Ovary (tissue), 9 donors: Measurements from ENCODE around the gene FBXL17. TPM values are rescaled to one million over a fixed set of nuclear protein-coding genes. Genes with fewer than 3 reads are reported as not detected.

ENCODE experiments used
- DNase-seq, 5 donors: peaks; one replicate each; pipeline ENCODE4 v3.0.0-alpha.2; 2019 to 2020
- H3K27ac ChIP-seq, 2 donors: fragments of 200-600 bp; one replicate each; pipeline versions ENCODE4 v1.5.1 to v1.8.0; 2019 to 2022
- H3K27me3 ChIP-seq: fragments of 200-600 bp; one replicate; pipeline ENCODE4 v1.8.0; 2022
- H3K36me3 ChIP-seq: fragments of 200-600 bp; sonication (generic); one replicate; pipeline ENCODE4 v1.5.1; 2019
- H3K4me1 ChIP-seq: one replicate; pipeline ENCODE4 v1.8.1; 2013; ENCODE audit warnings: mild to moderate bottlenecking, moderate library complexity; ENCODE audit not compliant: insufficient read depth
- H3K4me3 ChIP-seq: fragments of 200-600 bp; sonication (generic); one replicate; pipeline ENCODE4 v1.5.1; 2017
- H3K9me3 ChIP-seq, 2 donors: fragments of 200-600 bp in 1 of 2; sonication (generic) in 1 of 2; one replicate each; pipeline versions ENCODE4 v1.5.1 to v1.8.1; 2013 to 2019; ENCODE audit warnings: mild to moderate bottlenecking in 1 of 2, moderate library complexity in 1 of 2
- CTCF ChIP-seq, 3 donors: fragments of 450-650 bp in 2 of 3; fragments of 200-600 bp in 1 of 3; IDR thresholded peaks; one replicate each; pipeline versions ENCODE4 v1.5.1 to v1.8.0; 2016 to 2022; ENCODE audit warnings: antibody characterized with exemption in 3 of 3, mild to moderate bottlenecking in 1 of 3
- EP300 ChIP-seq: sonication (generic); formaldehyde crosslinking; IDR thresholded peaks from one replicate; pipeline ENCODE4 v1.6.1; 2017; ENCODE audit warnings: antibody characterized with exemption
- POLR2A ChIP-seq: fragments of 450-650 bp; IDR thresholded peaks from one replicate; pipeline ENCODE4 v1.6.1; 2017; ENCODE audit warnings: antibody characterized with exemption, mild to moderate bottlenecking, moderate library complexity
- WGBS, 3 donors: extraction: QIAGEN DNeasy Blood & Tissue Kit in 1 of 3; methylation state at CpG; one replicate each; pipeline versions ENCODE4 v1.1.5 to v1.1.7; 2013 to 2017; 5-methylcytosine and 5-hydroxymethylcytosine counted together
- intact Hi-C, 4 donors: fragments of 100-400 bp; cut with DNase I; formaldehyde crosslinking; loops; one replicate each; pipeline versions ENCODE4 v1.11.0 to v1.15.1; 2022 to 2023
- polyA plus RNA-seq, 2 donors: library from polyadenylated mRNA; stranded (reverse); fragments of 200-250 nt in 1 of 2; fragments of 350-450 nt in 1 of 2; fragmentation: Illumina TruSeq in 1 of 2; extraction: RNeasy Lipid Tissue Mini Kit (QIAGEN cat#74804) in 1 of 2; gene quantifications; one replicate each; pipeline ENCODE4 v1.2.3, GENCODE V29; 2013 to 2014
- total RNA-seq, 7 donors: library from RNA; depleted of rRNA in 2 of 7; stranded (reverse); fragments of >200 nt in 2 of 7; fragmentation: NEBNext Ultra II Directional in 3 of 7; extraction: Animal tissue kit (Norgen Biotek cat#: 25700) in 3 of 7; gene quantifications; one replicate each; pipeline versions ENCODE4 v1.1.0 to v1.2.4, GENCODE V29; 2016 to 2023
- donor health status: DM: no; HTN: no; CAD: no; lungs with moderate emphysema.
- donor health status: DM: no; HTN: no; CAD: no.
- donor health status: Bipolar disorder and iron deficiency.
- donor health status: DM: yes; HTN: yes; CAD: no.
- donor health status: DM: no; HTN: no; CAD: no.
- donor health status: DM: yes; HTN: yes; CAD: no.

FBXL17 gene
- total and polyA plus RNA-seq, 9 donors, result 6.8 to 20.4 (median 15.9) TPM

GRCh38 chr5:107941036-107941435, 440.9 kb downstream of the FBXL17 start:
- no peak for DNase-seq

GRCh38 chr5:107937651-107938355, 444.1 kb downstream of the FBXL17 start:
- Histone ChIP-seq H3K27ac (no peak overlapping the region), H3K9me3 (no peaks in the 10 kb centered on the region), H3K4me1 (no peaks in the 10 kb centered on the region), H3K27me3 (no peaks in the 10 kb centered on the region), H3K36me3 (no peaks in the 10 kb centered on the region), H3K4me3 (no peak overlapping the region)
- intact Hi-C loops, result no loop called here
- no peak for TF ChIP-seq EP300
- no peak for TF ChIP-seq CTCF (IDR thresholded peaks at IDR 0.05)
- DNase-seq, result no peak
- WGBS, 3 donors, result 68 to 75% (median 73%) methylated on average over 8 of the region's 8 CpGs

More at GRCh38 chr5:107941036-107941435, 440.9 kb downstream of the FBXL17 start:
- Histone ChIP-seq H3K4me3 (no peak overlapping the region), H3K36me3 (no peaks in the 10 kb centered on the region), H3K27ac (no peak overlapping the region), H3K9me3 (no peaks in the 10 kb centered on the region), H3K27me3 (no peaks in the 10 kb centered on the region), H3K4me1 (no peaks in the 10 kb centered on the region)
- 75 to 82% (median 82%) methylated on average over 2 of the region's 2 CpGs for WGBS, 3 donors
- intact Hi-C loops, result no loop called here
- TF ChIP-seq POLR2A (no peak), CTCF (IDR thresholded peaks at IDR 0.05) (no peak), EP300 (no peak)

GRCh38 chr5:107937204-107937603, 444.7 kb downstream of the FBXL17 start:
- intact Hi-C loops, result no loop called here
- no peaks in the 10 kb centered on the region for H3K9me3 ChIP-seq
- TF ChIP-seq POLR2A, result no peak
- no peak for TF ChIP-seq EP300
- no peak for TF ChIP-seq CTCF (IDR thresholded peaks at IDR 0.05)
- H3K4me1 ChIP-seq, result no peaks in the 10 kb centered on the region
- H3K27ac ChIP-seq, result no peak overlapping the region
- no peaks in the 10 kb centered on the region for H3K27me3 ChIP-seq
- no peaks in the 10 kb centered on the region for H3K36me3 ChIP-seq
- WGBS, 3 donors, result 87 to 92% (median 91%) methylated on average over 5 of the region's 5 CpGs
- DNase-seq, result no peak
- no peak overlapping the region for H3K4me3 ChIP-seq

GRCh38 chr5:107936515-107936914, 445.4 kb downstream of the FBXL17 start:
- Histone ChIP-seq H3K36me3 (no peaks in the 10 kb centered on the region), H3K4me1 (no peaks in the 10 kb centered on the region), H3K4me3 (no peak overlapping the region), H3K9me3 (no peaks in the 10 kb centered on the region), H3K27me3 (no peaks in the 10 kb centered on the region), H3K27ac (no peak overlapping the region)
- intact Hi-C loops, result no loop called here
- no peak for TF ChIP-seq EP300
- no peak for TF ChIP-seq POLR2A
- no peak for TF ChIP-seq CTCF (IDR thresholded peaks at IDR 0.05)
- no peak for DNase-seq
- WGBS, 3 donors, result 61 to 73% (median 66%) methylated on average over 1 of the region's 1 CpG
